ENCODE results near the gene CRYZ. TPM values are rescaled to one million over a fixed set of nuclear protein-coding genes. Genes with fewer than 3 reads are reported as not detected.

Gene CRYZ
- total RNA-seq, 1 experiment from 2014 or later, result 57.7 TPM

DNA sequence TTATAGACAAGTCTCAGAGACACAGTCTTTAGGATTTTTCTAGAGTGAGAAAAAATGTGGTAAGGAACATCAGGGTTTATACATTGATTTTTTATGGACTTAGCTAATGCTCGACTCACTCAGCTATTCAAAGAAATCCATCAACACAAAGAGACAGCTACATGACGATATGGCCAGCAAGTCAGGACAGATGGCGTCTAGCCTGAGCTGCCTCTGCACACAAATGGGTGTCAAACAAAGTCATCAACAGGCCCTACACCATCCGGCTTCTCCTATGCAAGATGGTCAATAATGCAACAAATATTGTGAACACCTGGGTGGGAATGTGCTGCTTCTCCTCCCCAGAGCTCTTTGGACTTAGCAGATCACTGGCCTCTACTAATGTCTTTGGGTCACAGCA is 45.9 kb downstream of the CRYZ start:
- H3K4me2 ChIP-seq (ENCODE audit: low read length), result no peak overlapping the region
- no TSS peak for BruUV-seq (replicated peaks)

DNA sequence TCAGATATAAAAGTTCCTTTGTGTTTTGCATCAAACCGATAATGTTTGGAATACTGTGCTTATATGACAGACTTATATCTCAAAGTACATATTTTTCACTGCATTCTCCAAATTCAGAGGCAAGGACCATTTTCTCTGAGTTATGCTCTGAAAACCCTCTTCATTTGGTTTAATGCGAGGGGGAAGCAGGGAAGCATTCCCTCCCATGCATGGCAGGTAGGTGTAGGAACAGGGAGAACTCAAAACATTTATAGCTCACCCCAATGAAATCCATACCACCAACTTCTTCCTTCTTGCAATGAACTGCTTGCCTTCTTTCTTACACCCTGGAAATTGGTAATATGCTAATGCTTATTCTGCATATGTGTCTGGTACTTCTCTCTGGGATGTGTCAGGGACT is 48.5 kb downstream of the CRYZ start:
- ChIA-PET CTCF (no interaction called here), POLR2A (ENCODE audit: unreplicated experiment) (no interaction called here)
- Histone ChIP-seq H3K27ac (ENCODE audit: low read length) (no peak overlapping the region), H3K4me3 (ENCODE audit: low read length) (no peak overlapping the region), H3K4me2 (ENCODE audit: low read length) (no peak overlapping the region), H3K4me1 (ENCODE audit: insufficient read depth, low read length) (no peaks in the 10 kb centered on the region), H3K9me3 (ENCODE audit: low read length) (no peaks in the 10 kb centered on the region), H3K79me2 (ENCODE audit: low read length) (no peaks in the 10 kb centered on the region), H2AFZ (ENCODE audit: low read length) (no peak overlapping the region), H3K9me2 (replicated peaks; ENCODE audit: low read length) (no peaks in the 10 kb centered on the region), H3F3A (ENCODE audit: low read length, unreplicated experiment) (no peaks in the 10 kb centered on the region), H3K36me3 (ENCODE audit: low read depth, low read length) (no peaks in the 10 kb centered on the region), H3K9ac (ENCODE audit: low read length) (no peak overlapping the region), H3K27me3 (ENCODE audit: low read length) (no peaks in the 10 kb centered on the region), H4K20me1 (ENCODE audit: low read length) (no peaks in the 10 kb centered on the region)
- no TSS peak for BruUV-seq (replicated peaks)
- no peak for DNase-seq
- TF ChIP-seq, protein P1, sequence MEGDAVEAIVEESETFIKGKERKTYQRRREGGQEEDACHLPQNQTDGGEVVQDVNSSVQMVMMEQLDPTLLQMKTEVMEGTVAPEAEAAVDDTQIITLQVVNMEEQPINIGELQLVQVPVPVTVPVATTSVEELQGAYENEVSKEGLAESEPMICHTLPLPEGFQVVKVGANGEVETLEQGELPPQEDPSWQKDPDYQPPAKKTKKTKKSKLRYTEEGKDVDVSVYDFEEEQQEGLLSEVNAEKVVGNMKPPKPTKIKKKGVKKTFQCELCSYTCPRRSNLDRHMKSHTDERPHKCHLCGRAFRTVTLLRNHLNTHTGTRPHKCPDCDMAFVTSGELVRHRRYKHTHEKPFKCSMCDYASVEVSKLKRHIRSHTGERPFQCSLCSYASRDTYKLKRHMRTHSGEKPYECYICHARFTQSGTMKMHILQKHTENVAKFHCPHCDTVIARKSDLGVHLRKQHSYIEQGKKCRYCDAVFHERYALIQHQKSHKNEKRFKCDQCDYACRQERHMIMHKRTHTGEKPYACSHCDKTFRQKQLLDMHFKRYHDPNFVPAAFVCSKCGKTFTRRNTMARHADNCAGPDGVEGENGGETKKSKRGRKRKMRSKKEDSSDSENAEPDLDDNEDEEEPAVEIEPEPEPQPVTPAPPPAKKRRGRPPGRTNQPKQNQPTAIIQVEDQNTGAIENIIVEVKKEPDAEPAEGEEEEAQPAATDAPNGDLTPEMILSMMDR (conservative IDR thresholded peaks at IDR 0.05; ENCODE audit: low read depth, low read length), result no peak
- TF ChIP-seq EZH2 (IDR thresholded peaks at IDR 0.05; ENCODE audit: low read length, unreplicated experiment) (no peak), EZH2phosphoT487 (IDR thresholded peaks at IDR 0.05; ENCODE audit: borderline replicate concordance, low read length) (no peak)
- ATAC-seq, result no peak
- intact Hi-C loops (cut with micrococcal nuclease), result no loop called here

More for the DNA sequence above, 45.9 kb downstream of the CRYZ start:
- ATAC-seq (no peak), DNase-seq (no peak)
- H3K4me3 ChIP-seq (ENCODE audit: low read length), result no peak overlapping the region
- ChIA-PET POLR2A (ENCODE audit: unreplicated experiment) (no interaction called here), CTCF (no interaction called here)
- peaks cover 16% of the 10 kb centered on the region for H3K4me1 ChIP-seq (ENCODE audit: insufficient read depth, low read length)
- H3K27ac ChIP-seq (ENCODE audit: low read length), result no peak overlapping the region
- H3K36me3 ChIP-seq (ENCODE audit: low read depth, low read length), result no peaks in the 10 kb centered on the region
- intact Hi-C loops (cut with micrococcal nuclease), result no loop called here
- no peaks in the 10 kb centered on the region for H3K27me3 ChIP-seq (ENCODE audit: low read length)
- H2AFZ ChIP-seq (ENCODE audit: low read length), result no peak overlapping the region
- no peaks in the 10 kb centered on the region for H3K9me3 ChIP-seq (ENCODE audit: low read length)
- no peaks in the 10 kb centered on the region for H4K20me1 ChIP-seq (ENCODE audit: low read length)
- H3K9ac ChIP-seq (ENCODE audit: low read length), result no peak overlapping the region
- H3K79me2 ChIP-seq (ENCODE audit: low read length), result no peaks in the 10 kb centered on the region
- H3F3A ChIP-seq (ENCODE audit: low read length, unreplicated experiment), result no peaks in the 10 kb centered on the region
- no peaks in the 10 kb centered on the region for H3K9me2 ChIP-seq (replicated peaks; ENCODE audit: low read length)
- TF ChIP-seq EZH2 (IDR thresholded peaks at IDR 0.05; ENCODE audit: low read length, unreplicated experiment), result no peak
- TF ChIP-seq, protein P1 (conservative IDR thresholded peaks at IDR 0.05; ENCODE audit: low read depth, low read length), result no peak
- TF ChIP-seq EZH2phosphoT487 (IDR thresholded peaks at IDR 0.05; ENCODE audit: borderline replicate concordance, low read length), result no peak

- Histone ChIP-seq H3K9me3 (ENCODE audit: low read length) (no peaks in the 10 kb centered on the region), H3K9me2 (replicated peaks; ENCODE audit: low read length) (no peaks in the 10 kb centered on the region), H3K9ac (ENCODE audit: low read length) (no peak overlapping the region), H3K4me1 (ENCODE audit: insufficient read depth, low read length) (no peaks in the 10 kb centered on the region), H3K4me3 (ENCODE audit: low read length) (no peak overlapping the region), H3K27me3 (ENCODE audit: low read length) (no peaks in the 10 kb centered on the region), H3K79me2 (ENCODE audit: low read length) (no peaks in the 10 kb centered on the region), H3F3A (ENCODE audit: low read length, unreplicated experiment) (no peaks in the 10 kb centered on the region), H3K36me3 (ENCODE audit: low read depth, low read length) (no peaks in the 10 kb centered on the region), H3K4me2 (ENCODE audit: low read length) (no peak overlapping the region), H2AFZ (ENCODE audit: low read length) (no peak overlapping the region), H4K20me1 (ENCODE audit: low read length) (no peaks in the 10 kb centered on the region), H3K27ac (ENCODE audit: low read length) (no peak overlapping the region)
- no peak for TF ChIP-seq EZH2phosphoT487 (IDR thresholded peaks at IDR 0.05; ENCODE audit: borderline replicate concordance, low read length)
- no peak for ATAC-seq
- intact Hi-C loops (cut with micrococcal nuclease), result no loop called here
- no peak for DNase-seq
- CTCF ChIA-PET, result no interaction called here
- POLR2A ChIA-PET (ENCODE audit: unreplicated experiment), result no interaction called here
- no TSS peak for BruUV-seq (replicated peaks)
Observed at GRCh38 chr1:74683656-74684055, 49.2 kb downstream of the CRYZ start.
